ENCODE measurements around the gene FBXL12.
"Not testable (repeated sequence)": the region's sequence is repeated elsewhere in the genome, so short reads cannot be mapped to it uniquely, and the experiment has no call there.

Gene FBXL12

DNA sequence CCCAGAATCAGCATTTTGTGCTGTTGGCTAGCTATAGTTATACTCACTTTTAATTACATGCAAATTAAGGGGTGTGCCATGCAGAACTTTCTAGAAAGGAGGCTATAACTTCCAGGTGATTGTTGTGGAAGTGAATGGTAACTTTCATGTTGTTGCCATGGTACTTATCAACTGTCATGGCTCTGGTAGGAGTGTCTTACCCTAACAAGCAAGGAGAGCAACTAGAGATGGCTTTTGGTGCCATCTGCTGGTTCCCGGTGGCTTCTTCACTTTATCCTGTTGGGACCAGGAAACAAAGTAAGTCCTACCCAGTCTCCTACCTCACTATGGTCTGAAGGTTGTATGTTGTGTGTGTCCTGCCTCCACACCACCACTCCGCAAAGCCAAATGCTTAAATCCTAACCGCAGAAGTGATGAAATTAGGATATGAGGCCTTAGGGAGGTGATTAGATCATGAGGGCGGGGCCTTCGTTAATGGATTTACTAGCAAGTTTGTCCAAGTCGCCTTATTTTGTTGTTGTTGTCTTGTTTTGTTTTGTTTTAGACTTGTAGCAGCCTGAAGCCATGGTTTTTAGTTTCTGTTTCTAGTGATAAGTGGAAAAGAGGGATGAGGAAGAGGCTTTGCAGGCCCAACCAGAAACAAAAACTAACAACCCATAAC lies 22.6 kb downstream of the FBXL12 start:
- H3K4me3 ChIP-seq (ENCODE audit: low read depth, low read length), result no peak overlapping the region
- DNase-seq (ENCODE audit: low read depth), result peak; percentile 88
- peak; percentile 85 for TF ChIP-seq CTCF (IDR thresholded peaks at IDR 0.05; ENCODE audit: low read depth, low read length, missing control alignments)
- in situ Hi-C loops (cut with HindIII; ENCODE audit: low sequenced_read_pairs), result loop anchor here (5.0 kb wide), 1 partner anchor 169 kb away; no protein-coding TSS in a partner anchor

DNA sequence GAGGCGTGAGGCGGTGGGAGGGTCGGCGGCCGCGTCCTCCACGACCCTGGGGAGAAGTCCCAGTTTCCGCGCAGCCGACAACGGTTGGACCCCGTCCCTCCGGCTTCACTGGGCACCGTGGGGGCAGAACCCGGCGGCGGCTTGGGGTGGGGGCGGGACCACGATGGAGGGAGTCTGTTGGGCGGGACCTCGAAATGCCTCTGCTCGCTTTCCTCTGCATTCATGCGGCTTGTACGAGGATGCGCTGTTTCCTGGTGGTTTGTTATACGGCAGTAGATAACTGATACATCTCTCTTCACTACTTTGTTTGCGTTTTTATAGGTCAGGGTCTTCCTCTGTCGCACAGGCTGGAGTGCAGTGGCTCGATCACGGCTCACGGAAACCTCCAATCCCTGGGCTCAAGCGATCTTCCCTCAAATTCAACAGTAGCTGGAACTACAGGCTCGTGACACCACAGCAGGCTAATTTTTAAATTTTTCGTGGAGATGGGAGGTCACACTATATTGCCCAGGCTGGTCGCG lies 25.7 kb downstream of the FBXL12 start:
- peak overlapping the region; percentile 73 for H3K4me3 ChIP-seq (ENCODE audit: low read depth, low read length)
- no peak for TF ChIP-seq CTCF (IDR thresholded peaks at IDR 0.05; ENCODE audit: low read depth, low read length, missing control alignments)
- DNase-seq (ENCODE audit: low read depth), result no peak
- in situ Hi-C loops (cut with HindIII; ENCODE audit: low sequenced_read_pairs), result no loop called here

DNA sequence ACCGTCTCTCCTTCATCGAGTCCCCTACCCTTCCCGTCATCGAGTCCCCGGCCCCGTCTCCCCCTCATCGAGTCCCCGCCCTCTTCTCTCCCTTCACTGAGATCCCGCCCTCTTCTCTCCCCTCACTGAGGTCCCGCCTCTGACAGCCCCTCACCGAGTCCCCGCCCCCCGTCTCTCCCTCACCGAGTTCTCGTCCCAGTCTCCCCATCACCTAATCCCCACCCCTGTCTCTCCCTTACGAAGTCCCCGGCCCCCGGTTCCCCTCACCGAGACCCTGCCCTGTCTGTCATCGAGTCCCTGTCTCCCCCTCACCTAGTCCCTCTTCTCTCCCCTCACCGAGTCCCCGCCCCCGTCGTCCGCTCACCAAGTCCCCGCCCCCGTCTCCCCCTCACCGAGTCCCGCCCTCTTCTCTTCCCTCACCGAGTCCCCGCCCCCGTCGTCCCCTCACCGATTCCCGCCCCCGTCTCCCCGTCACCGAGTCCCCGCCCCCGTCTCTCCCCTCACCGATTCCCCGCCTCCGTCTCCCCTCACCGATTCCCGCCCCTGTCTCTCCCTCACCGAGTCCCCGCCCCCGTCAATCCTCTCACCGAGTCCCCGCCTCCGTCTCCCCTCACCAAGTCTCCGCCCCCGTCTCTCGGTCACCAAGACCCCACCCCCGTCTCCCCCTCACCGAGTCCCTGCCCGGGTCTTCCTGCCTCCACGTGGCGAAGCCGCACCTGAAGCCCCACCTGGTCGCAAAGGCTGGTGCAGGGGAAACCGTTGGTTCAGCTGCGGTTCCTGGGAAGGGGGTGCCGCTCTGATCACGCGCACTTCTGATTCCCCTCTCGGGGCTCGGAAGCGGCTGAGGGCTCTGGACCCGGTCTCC lies 26.4 kb downstream of the FBXL12 start:
- DNase-seq (ENCODE audit: low read depth), result peak; percentile 90
- no peak for TF ChIP-seq CTCF (IDR thresholded peaks at IDR 0.05; ENCODE audit: low read depth, low read length, missing control alignments)
- in situ Hi-C loops (cut with HindIII; ENCODE audit: low sequenced_read_pairs), result no loop called here
- peak overlapping the region; percentile 73 for H3K4me3 ChIP-seq (ENCODE audit: low read depth, low read length)

GRCh38 chr19:9791552-9792205 lies 27.2 kb downstream of the FBXL12 start:
- TF ChIP-seq CTCF (IDR thresholded peaks at IDR 0.05; ENCODE audit: low read depth, low read length, missing control alignments), result no peak
- in situ Hi-C loops (cut with HindIII; ENCODE audit: low sequenced_read_pairs), result no loop called here
- peak overlapping the region; percentile 55 for H3K4me3 ChIP-seq (ENCODE audit: low read depth, low read length)
- DNase-seq (ENCODE audit: low read depth), result peak; percentile 93

DNA sequence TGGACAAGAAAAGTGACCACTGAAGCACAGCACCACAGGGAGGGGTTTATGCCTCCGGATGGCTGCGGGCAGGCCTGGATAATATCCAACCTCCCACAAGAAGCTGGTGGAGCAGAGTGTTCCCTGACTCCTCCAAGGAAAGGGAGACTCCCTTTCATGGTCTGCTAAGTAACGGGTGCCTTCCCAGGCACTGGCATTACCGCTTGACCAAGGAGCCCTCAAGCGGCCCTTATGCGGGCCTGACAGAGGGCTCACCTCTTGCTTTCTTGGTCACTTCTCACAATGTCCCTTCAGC lies 27.9 kb downstream of the FBXL12 start:
- H3K4me3 ChIP-seq (ENCODE audit: low read depth, low read length); DNase-seq (ENCODE audit: low read depth); in situ Hi-C loops (cut with HindIII; ENCODE audit: low sequenced_read_pairs): not testable (repeated sequence)

DNA sequence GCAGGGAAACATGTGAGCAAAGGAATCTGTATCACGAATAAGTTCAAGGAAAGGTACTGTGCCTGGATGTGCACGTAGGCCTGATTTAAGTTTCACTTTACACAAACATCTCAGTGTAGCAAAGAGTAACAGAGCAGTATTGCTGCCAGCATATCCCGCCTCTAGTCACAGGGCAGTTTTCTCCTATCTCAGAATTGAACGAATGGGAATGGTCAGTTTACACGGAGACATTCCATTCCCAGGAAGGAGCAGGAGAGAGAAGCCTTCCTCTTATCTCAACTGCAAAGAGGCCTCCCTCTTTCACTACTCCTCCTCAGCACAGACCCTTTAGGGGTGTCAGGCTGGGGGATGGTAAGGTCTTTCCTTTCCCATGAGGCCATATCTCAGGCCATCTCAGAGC lies 29.3 kb downstream of the FBXL12 start:
- H3K4me3 ChIP-seq (ENCODE audit: low read depth, low read length); in situ Hi-C loops (cut with HindIII; ENCODE audit: low sequenced_read_pairs); DNase-seq (ENCODE audit: low read depth): not testable (repeated sequence)

DNA sequence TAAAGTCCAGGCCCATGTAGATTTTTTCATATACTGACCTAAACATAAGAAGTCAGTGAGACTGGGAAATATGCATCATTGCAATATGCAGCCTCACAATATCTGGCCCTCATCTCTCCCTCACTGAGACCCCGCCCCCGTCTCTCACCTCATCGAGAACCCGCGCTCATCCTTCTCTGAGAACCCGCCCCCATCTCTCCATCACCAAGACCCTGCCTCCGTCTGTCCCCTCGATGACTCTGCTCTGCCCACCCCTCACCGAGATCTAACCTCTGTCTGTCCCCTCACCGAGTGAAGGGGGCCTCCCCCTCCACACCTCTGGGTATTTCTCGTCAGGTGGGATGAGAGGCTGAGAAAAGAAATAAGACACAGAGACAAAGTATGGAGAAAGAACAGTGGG lies 29.8 kb downstream of the FBXL12 start:
- in situ Hi-C loops (cut with HindIII; ENCODE audit: low sequenced_read_pairs), result no loop called here

DNA sequence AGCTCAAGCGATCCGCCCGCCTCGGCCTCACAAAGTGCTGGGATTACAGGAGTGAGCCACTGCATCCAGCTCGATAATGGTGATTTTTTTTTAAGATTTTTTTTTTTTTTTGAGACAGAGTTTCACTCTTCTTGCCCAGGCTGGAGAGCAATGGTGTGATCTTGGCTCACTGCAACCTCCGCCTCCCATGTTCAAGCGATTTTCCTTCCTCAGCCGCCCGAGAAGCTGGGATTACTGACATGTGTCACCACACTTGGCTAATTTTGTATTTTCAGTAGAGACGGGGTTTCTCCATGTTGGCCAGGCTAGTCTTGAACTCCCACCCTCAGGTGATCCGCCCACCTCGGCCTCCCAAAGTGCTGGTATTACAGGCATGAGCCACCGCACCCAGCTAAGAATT lies 30.3 kb downstream of the FBXL12 start:
- in situ Hi-C loops (cut with HindIII; ENCODE audit: low sequenced_read_pairs); DNase-seq (ENCODE audit: low read depth): not testable (repeated sequence)

More for the DNA sequence above, 29.8 kb downstream of the FBXL12 start:
- no peak for DNase-seq (ENCODE audit: low read depth)
- H3K4me3 ChIP-seq (ENCODE audit: low read depth, low read length), result no peak overlapping the region
- no peak for TF ChIP-seq CTCF (IDR thresholded peaks at IDR 0.05; ENCODE audit: low read depth, low read length, missing control alignments)

More for the DNA sequence above, 30.3 kb downstream of the FBXL12 start:
- H3K4me3 ChIP-seq (ENCODE audit: low read depth, low read length), result not testable (repeated sequence)
